Right lobe of liver (tissue), 4 donors: ENCODE data around the gene TCN1.

ENCODE experiments used
- CTCF ChIP-seq, 4 donors: fragments of 200-600 bp in 3 of 4; fragments of 450-650 bp in 1 of 4; IDR thresholded peaks; one replicate each; pipeline versions ENCODE4 v1.5.1 to v1.8.0; 2016 to 2022; ENCODE audit warnings: antibody characterized with exemption in 4 of 4, mild to moderate bottlenecking in 2 of 4
- POLR2A ChIP-seq: fragments of 450-650 bp; IDR thresholded peaks from one replicate; pipeline ENCODE4 v1.6.1; 2017; ENCODE audit warnings: antibody characterized with exemption, mild to moderate bottlenecking
- donor health status: DM: no; HTN: no; CAD: no.
- donor health status: DM: no; HTN: no; CAD: no.
- donor health status: DM: no; HTN: yes; CAD: no.

- TF ChIP-seq CTCF (IDR thresholded peaks at IDR 0.05) (no peak), POLR2A (no peak)
These were observed 9.7 kb upstream of the TCN1 start for GRCh38 chr11:59875856-59876519.
